ENCODE data around the gene DUSP5. TPM values are rescaled to one million over a fixed set of nuclear protein-coding genes. Genes with fewer than 3 reads are reported as not detected.
A peak's percentile ranks its signal among the peaks of the same experiment; 100 is the strongest.

Gene DUSP5
- total and polyA plus RNA-seq, 2 of the 4 experiments (the other 2 are of a cell fraction): 42.1 to 48.1 TPM

GRCh38 chr10:110487411-110488331, 10.0 kb upstream of the DUSP5 start:
- Histone ChIP-seq H2BK5ac (ENCODE audit: low read depth, low read length, poor library complexity, severe bottlenecking) (peak overlapping the region; percentile 73), H4K20me1 (ENCODE audit: insufficient read depth, low read length) (no peaks in the 10 kb centered on the region), H3K27me3 (ENCODE audit: control insufficient read depth, insufficient read depth, low read length) (no peaks in the 10 kb centered on the region), H3K56ac (ENCODE audit: extremely low read depth, insufficient read depth, low read length) (0 out of 2 replicates have a peak overlapping the region, but pooled peaks have one; percentile 9), H4K91ac (ENCODE audit: insufficient read depth, low read depth, low read length) (peak overlapping the region; percentile 74), H3K23ac (ENCODE audit: low read depth, low read length) (peak overlapping the region; percentile 59; the same call in 1 of the 2 replicates), H3K4me1 (ENCODE audit: control insufficient read depth, insufficient read depth, low read length) (peaks cover 15% of the 10 kb centered on the region), H3K9me1 (ENCODE audit: insufficient read depth, low read length) (peaks cover 13% of the 10 kb centered on the region), H3K18ac (ENCODE audit: low read depth, low read length) (peak overlapping the region; percentile 57; the same call in 1 of the 2 replicates), H2BK15ac (ENCODE audit: low read depth, low read length) (peak overlapping the region; percentile 92), H2AFZ (replicated peaks; ENCODE audit: low read length, poor library complexity) (peak overlapping the region; percentile 79), H3K79me1 (ENCODE audit: low read depth in 1 of 2, low read length in 2 of 2) (peaks cover 0 to 16% of the 10 kb centered on the region in 2 experiments; a peak in 2 of 4 replicates), H4K5ac (ENCODE audit: low read depth, low read length) (no peak overlapping the region; the same call in 1 of the 2 replicates), H3K14ac (replicated peaks; ENCODE audit: low read depth, low read length) (peak overlapping the region; percentile 61), H3K4me2 (ENCODE audit: low read depth, low read length) (peak overlapping the region; percentile 40), H2AK5ac (ENCODE audit: low read depth, low read length) (peak overlapping the region; percentile 97), H3K27ac (ENCODE audit: insufficient read depth, low read length) (peak overlapping the region; percentile 24), H2BK120ac (ENCODE audit: low read depth, low read length) (peak overlapping the region; percentile 89), H3K4me3 (ENCODE audit: insufficient read depth, low read depth, low read length) (no peak overlapping the region), H3K36me3 (ENCODE audit: control insufficient read depth, insufficient read depth, low read length) (no peaks in the 10 kb centered on the region), H3K4ac (ENCODE audit: low read depth, low read length) (peak overlapping the region; percentile 85), H2AK9ac (replicated peaks; ENCODE audit: low read depth, low read length, poor library complexity) (peak overlapping the region; percentile 84), H2BK20ac (ENCODE audit: low read depth, low read length) (peak overlapping the region; percentile 85), H3K9me3 (ENCODE audit: control insufficient read depth, insufficient read depth, low read length) (no peaks in the 10 kb centered on the region), H3K9ac (ENCODE audit: low read depth, low read length) (no peak overlapping the region), H4K8ac (ENCODE audit: low read depth in 2 of 2, low read length in 2 of 2) (peak overlapping the region; percentile 5 to 67; a peak in 3 of 4 replicates)
- in situ Hi-C loops (cut with MboI; ENCODE audit: low sequenced_read_pairs) (no loop called here), intact Hi-C loops (cut with micrococcal nuclease) (no loop called here), dilution Hi-C loops (cut with HindIII; ENCODE audit: low sequenced_read_pairs, unreplicated experiment) (no loop called here)
- CTCF ChIA-PET: interaction anchor here (0.8 to 1.3 kb wide), 3 partner anchors 59 to 161 kb away, joined by 3 to 4 read pairs (median 3); no protein-coding TSS in a partner anchor
- WGBS, 2 experiments (ENCODE audit: extremely low coverage in 2 of 2, insufficient read length in 1 of 2): 7% methylated on average over 4 of the region's 6 CpGs; no CpG with 5 or more reads in 1 of the 2 experiments
- POLR2A ChIA-PET (ENCODE audit: unreplicated experiment): no interaction called here
- TF ChIP-seq RAD21 (IDR thresholded peaks at IDR 0.05; ENCODE audit: low read length): 0 out of 2 replicates have a peak, but pooled peaks have one; percentile 4
- TF ChIP-seq BHLHE40 (IDR thresholded peaks at IDR 0.05; ENCODE audit: low read depth, low read length): peak; percentile 85
- TF ChIP-seq MXI1 (IDR thresholded peaks at IDR 0.05; ENCODE audit: borderline replicate concordance, low read depth, low read length): no peak
- peak; percentile 58 for TF ChIP-seq USF2 (IDR thresholded peaks at IDR 0.05; ENCODE audit: low read depth, low read length)
- 0 out of 2 replicates have a peak, but pooled peaks have one; percentile 28 for TF ChIP-seq POLR2A (IDR thresholded peaks at IDR 0.05; ENCODE audit: low read depth, low read length)
- TF ChIP-seq, protein P1, sequence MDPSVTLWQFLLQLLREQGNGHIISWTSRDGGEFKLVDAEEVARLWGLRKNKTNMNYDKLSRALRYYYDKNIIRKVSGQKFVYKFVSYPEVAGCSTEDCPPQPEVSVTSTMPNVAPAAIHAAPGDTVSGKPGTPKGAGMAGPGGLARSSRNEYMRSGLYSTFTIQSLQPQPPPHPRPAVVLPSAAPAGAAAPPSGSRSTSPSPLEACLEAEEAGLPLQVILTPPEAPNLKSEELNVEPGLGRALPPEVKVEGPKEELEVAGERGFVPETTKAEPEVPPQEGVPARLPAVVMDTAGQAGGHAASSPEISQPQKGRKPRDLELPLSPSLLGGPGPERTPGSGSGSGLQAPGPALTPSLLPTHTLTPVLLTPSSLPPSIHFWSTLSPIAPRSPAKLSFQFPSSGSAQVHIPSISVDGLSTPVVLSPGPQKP (IDR thresholded peaks at IDR 0.05; ENCODE audit: borderline replicate concordance, low read depth, low read length): no peak
- peak; percentile 11 for TF ChIP-seq RCOR1 (IDR thresholded peaks at IDR 0.05; ENCODE audit: insufficient replicate concordance, low read length)
- DNase-seq (peak; percentile 77), ATAC-seq (ENCODE audit: low read depth) (peak; percentile 73)
- no TSS peak for BruUV-seq (replicated peaks)
